OCI-LY3 (cell line): ENCODE data around the gene RNF166.

Experiments used
- EZH2phosphoT487 ChIP-seq: fragments of 200-600 bp; shearing (Covaris generic); IDR thresholded peaks from 2 replicates; pipeline ENCODE4 v1.6.1; 2018; ENCODE audit warnings: antibody characterized with exemption, mixed run types, low read depth
- TF ChIP-seq, protein P1 (sequence below): fragments of 200-600, 300-600 bp; sonication (generic); IDR thresholded peaks from 2 replicates; pipeline ENCODE4 v1.5.1; 2014; ENCODE audit warnings: antibody characterized with exemption, low read length, low read depth

DNA sequence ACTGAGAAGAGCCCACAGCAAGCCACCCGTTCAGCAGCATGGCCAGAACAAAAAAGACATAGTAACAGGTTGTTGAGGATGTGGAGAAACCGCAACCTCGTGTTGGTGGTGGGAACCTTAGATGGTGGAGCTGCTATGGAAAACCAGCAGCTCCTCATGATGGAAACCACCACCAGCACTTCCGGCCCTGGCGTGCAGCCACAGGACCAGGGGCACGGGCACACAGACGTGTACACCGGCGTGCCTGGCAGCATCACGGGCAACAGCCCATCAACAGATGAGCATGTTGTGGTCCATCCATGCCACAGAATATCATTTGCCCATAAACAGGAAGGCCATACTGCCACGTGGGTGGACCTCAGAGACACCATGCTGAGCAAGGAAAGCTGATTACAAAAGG lies 12.0 kb upstream of the RNF166 start:
- TF ChIP-seq, protein P1, sequence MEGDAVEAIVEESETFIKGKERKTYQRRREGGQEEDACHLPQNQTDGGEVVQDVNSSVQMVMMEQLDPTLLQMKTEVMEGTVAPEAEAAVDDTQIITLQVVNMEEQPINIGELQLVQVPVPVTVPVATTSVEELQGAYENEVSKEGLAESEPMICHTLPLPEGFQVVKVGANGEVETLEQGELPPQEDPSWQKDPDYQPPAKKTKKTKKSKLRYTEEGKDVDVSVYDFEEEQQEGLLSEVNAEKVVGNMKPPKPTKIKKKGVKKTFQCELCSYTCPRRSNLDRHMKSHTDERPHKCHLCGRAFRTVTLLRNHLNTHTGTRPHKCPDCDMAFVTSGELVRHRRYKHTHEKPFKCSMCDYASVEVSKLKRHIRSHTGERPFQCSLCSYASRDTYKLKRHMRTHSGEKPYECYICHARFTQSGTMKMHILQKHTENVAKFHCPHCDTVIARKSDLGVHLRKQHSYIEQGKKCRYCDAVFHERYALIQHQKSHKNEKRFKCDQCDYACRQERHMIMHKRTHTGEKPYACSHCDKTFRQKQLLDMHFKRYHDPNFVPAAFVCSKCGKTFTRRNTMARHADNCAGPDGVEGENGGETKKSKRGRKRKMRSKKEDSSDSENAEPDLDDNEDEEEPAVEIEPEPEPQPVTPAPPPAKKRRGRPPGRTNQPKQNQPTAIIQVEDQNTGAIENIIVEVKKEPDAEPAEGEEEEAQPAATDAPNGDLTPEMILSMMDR: no peak
- no peak for TF ChIP-seq EZH2phosphoT487
